ENCODE results near the gene APELA. TPM values are rescaled to one million over a fixed set of nuclear protein-coding genes. Genes with fewer than 3 reads are reported as not detected.
"Not testable (repeated sequence)": the region's sequence is repeated elsewhere in the genome, so short reads cannot be mapped to it uniquely, and the experiment has no call there.

Gene APELA
- total RNA-seq, 4 donors from 2014 or later = 1.4 TPM; not detected in 3

GRCh38 chr4:164933244-164933643, 56.3 kb downstream of the APELA start:
- H3K36me3 ChIP-seq = no peaks in the 10 kb centered on the region
- no peak for DNase-seq
- intact Hi-C loops (cut with DNase I; ENCODE audit: low total_unique reads) = no loop called here

GRCh38 chr4:164935363-164935762, 58.4 kb downstream of the APELA start:
- Histone ChIP-seq H3K27me3 (no peaks in the 10 kb centered on the region), H3K9me3 (no peaks in the 10 kb centered on the region), H3K4me3 (no peak overlapping the region), H3K4me1 (no peaks in the 10 kb centered on the region), H3K36me3 (no peaks in the 10 kb centered on the region), H3K27ac (no peak overlapping the region)
- intact Hi-C loops (cut with DNase I; ENCODE audit: low total_unique reads) = no loop called here
- DNase-seq = no peak
- TF ChIP-seq POLR2A (IDR thresholded peaks at IDR 0.05) = no peak
- TF ChIP-seq CTCF (IDR thresholded peaks at IDR 0.05) = no peak

More at GRCh38 chr4:164933244-164933643, 56.3 kb downstream of the APELA start:
- Histone ChIP-seq H3K27ac (no peak overlapping the region), H3K9me3 (no peaks in the 10 kb centered on the region), H3K4me3 (no peak overlapping the region), H3K27me3 (no peaks in the 10 kb centered on the region), H3K4me1 (no peaks in the 10 kb centered on the region)
- no peak for TF ChIP-seq POLR2A (IDR thresholded peaks at IDR 0.05)
- no peak for TF ChIP-seq CTCF (IDR thresholded peaks at IDR 0.05)

DNA sequence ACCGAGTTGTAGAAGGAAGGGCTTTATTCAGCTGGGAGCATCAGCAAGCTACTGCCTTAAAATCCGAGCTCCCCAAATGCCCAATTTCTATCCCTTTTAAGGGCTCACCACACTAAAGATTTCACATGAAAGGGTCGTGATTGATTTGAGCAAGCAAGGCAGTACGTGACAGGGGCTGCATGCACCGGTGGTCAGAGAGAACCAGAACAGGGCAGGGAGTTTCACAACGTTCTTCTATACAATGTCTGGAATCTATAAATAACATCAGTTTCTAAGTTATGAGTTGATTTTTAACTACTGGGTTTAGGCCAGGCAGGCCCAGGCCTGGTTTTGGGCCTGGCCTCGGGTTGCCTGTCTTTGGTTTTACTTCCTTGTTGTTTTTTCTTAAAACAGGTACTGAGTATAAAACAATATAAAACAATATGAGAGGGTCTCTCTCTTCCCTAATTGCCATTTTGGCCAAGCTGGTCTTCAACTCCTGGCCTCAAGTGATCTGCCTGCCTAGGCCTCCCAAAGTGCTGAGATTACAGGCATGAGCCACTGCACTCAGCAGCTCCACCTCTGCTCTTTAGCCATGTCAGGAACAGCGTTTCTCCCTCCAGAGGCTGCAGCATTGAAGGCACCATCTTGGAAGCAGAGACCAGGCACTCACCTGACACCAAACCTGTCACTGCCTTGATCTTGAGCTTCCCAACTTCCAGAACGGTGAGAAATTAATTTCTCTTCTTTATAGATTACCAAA, 59.1 kb downstream of the APELA start:
- H3K4me1 ChIP-seq; H3K4me3 ChIP-seq; DNase-seq; H3K9me3 ChIP-seq; H3K27me3 ChIP-seq; intact Hi-C loops (cut with DNase I; ENCODE audit: low total_unique reads); H3K27ac ChIP-seq; H3K36me3 ChIP-seq: not testable (repeated sequence)

DNA sequence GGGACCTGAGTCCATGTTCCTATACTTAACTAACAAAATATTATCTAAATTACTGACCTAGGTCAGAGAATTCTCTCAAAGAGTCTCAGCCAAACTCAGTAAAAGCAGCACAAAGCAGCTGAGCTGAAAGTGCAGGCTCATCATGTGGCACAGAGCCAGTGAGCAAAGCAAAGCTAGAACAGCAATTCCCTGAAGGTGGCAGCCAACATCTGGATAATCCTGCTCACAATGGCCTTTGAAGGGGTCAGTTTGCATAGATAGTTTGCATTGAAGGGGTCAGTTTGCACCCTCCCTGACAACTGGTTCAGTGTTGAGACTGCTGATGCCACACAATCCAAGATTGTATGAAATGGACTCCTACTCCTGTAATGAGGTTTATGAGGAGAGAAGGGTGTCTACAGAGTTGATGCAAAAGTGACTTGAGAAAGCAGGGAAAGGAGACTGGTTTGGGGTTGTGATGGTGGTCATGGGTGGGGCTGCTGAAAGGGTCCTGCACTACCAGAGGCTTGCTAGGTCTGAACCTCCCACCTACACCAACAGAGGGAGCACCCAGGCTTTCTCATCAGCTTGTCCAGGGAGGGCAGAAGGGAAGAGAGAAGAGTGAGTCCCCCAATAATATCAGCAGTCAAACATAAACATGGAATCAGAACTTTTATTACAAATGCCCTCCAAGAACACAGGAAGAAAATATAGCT, 60.7 kb downstream of the APELA start:
- no peaks in the 10 kb centered on the region for H3K36me3 ChIP-seq
- no peak overlapping the region for H3K27ac ChIP-seq
- TF ChIP-seq POLR2A (IDR thresholded peaks at IDR 0.05) (no peak), CTCF (IDR thresholded peaks at IDR 0.05) (no peak)
- H3K9me3 ChIP-seq = no peaks in the 10 kb centered on the region
- DNase-seq = no peak
- no peak overlapping the region for H3K4me3 ChIP-seq
- no peaks in the 10 kb centered on the region for H3K27me3 ChIP-seq
- no peaks in the 10 kb centered on the region for H3K4me1 ChIP-seq
- intact Hi-C loops (cut with DNase I; ENCODE audit: low total_unique reads) = no loop called here

GRCh38 chr4:164943192-164943591, 66.2 kb downstream of the APELA start:
- Histone ChIP-seq H3K27ac (no peak overlapping the region), H3K4me3 (no peak overlapping the region), H3K9me3 (no peaks in the 10 kb centered on the region), H3K4me1 (no peaks in the 10 kb centered on the region), H3K27me3 (no peaks in the 10 kb centered on the region), H3K36me3 (no peaks in the 10 kb centered on the region)
- DNase-seq = no peak
- intact Hi-C loops (cut with DNase I; ENCODE audit: low total_unique reads) = no loop called here
- no peak for TF ChIP-seq POLR2A (IDR thresholded peaks at IDR 0.05)
- no peak for TF ChIP-seq CTCF (IDR thresholded peaks at IDR 0.05)

Data from uterus (tissue), 4 donors.